Measurements from ENCODE around the gene DAB2IP. TPM values are rescaled to one million over a fixed set of nuclear protein-coding genes. Genes with fewer than 3 reads are reported as not detected.

Gene DAB2IP
- total and polyA plus RNA-seq, 2 experiments from 2014 or later = 8.9 to 42.8 TPM

DNA sequence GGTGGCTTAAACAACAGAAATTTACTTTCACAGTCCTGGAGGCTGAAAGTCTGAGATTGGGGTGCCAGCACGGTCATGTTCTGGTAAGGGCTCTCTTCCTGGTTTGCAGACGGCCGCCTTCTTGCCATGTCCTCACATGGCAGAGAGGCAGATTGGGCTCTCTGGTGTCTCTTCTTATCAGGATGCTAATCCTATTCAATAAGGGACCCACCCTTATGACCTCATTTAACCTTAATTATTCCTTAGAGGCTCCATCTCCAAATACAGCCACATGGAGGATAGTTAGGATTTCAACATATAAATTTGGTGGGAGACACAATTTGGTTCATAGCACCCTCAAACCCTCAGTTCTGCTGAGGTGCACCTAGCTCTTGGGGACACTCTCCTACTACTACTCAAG lies 180.4 kb downstream of the DAB2IP start:
- no peaks in the 10 kb centered on the region for H3K9me3 Mint-ChIP-seq
- no peak overlapping the region for H3K27ac Mint-ChIP-seq
- Histone ChIP-seq H3F3A (replicated peaks; ENCODE audit: low read depth) (no peaks in the 10 kb centered on the region), H2AFZ (no peak overlapping the region), H3K27me3 (ENCODE audit: insufficient read depth) (no peaks in the 10 kb centered on the region), H3K36me3 (ENCODE audit: insufficient read depth) (no peaks in the 10 kb centered on the region), H3K9me2 (ENCODE audit: insufficient read depth) (no peaks in the 10 kb centered on the region), H3K79me2 (replicated peaks; ENCODE audit: insufficient read depth) (no peaks in the 10 kb centered on the region), H4K20me1 (replicated peaks; ENCODE audit: insufficient read depth) (no peaks in the 10 kb centered on the region), H3K4me1 (ENCODE audit: insufficient read depth) (no peaks in the 10 kb centered on the region), H3K27ac (ENCODE audit: low read depth) (no peak overlapping the region), H3K4me2 (no peak overlapping the region), H3K4me3 (no peak overlapping the region)
- H3K27me3 Mint-ChIP-seq (ENCODE audit: insufficient read depth, low read depth, poor library complexity) = peaks cover 5% of the 10 kb centered on the region
- TF ChIP-seq, protein P1, sequence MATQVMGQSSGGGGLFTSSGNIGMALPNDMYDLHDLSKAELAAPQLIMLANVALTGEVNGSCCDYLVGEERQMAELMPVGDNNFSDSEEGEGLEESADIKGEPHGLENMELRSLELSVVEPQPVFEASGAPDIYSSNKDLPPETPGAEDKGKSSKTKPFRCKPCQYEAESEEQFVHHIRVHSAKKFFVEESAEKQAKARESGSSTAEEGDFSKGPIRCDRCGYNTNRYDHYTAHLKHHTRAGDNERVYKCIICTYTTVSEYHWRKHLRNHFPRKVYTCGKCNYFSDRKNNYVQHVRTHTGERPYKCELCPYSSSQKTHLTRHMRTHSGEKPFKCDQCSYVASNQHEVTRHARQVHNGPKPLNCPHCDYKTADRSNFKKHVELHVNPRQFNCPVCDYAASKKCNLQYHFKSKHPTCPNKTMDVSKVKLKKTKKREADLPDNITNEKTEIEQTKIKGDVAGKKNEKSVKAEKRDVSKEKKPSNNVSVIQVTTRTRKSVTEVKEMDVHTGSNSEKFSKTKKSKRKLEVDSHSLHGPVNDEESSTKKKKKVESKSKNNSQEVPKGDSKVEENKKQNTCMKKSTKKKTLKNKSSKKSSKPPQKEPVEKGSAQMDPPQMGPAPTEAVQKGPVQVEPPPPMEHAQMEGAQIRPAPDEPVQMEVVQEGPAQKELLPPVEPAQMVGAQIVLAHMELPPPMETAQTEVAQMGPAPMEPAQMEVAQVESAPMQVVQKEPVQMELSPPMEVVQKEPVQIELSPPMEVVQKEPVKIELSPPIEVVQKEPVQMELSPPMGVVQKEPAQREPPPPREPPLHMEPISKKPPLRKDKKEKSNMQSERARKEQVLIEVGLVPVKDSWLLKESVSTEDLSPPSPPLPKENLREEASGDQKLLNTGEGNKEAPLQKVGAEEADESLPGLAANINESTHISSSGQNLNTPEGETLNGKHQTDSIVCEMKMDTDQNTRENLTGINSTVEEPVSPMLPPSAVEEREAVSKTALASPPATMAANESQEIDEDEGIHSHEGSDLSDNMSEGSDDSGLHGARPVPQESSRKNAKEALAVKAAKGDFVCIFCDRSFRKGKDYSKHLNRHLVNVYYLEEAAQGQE (IDR thresholded peaks at IDR 0.05; ENCODE audit: unreplicated experiment) = no peak
- TF ChIP-seq, protein P2, sequence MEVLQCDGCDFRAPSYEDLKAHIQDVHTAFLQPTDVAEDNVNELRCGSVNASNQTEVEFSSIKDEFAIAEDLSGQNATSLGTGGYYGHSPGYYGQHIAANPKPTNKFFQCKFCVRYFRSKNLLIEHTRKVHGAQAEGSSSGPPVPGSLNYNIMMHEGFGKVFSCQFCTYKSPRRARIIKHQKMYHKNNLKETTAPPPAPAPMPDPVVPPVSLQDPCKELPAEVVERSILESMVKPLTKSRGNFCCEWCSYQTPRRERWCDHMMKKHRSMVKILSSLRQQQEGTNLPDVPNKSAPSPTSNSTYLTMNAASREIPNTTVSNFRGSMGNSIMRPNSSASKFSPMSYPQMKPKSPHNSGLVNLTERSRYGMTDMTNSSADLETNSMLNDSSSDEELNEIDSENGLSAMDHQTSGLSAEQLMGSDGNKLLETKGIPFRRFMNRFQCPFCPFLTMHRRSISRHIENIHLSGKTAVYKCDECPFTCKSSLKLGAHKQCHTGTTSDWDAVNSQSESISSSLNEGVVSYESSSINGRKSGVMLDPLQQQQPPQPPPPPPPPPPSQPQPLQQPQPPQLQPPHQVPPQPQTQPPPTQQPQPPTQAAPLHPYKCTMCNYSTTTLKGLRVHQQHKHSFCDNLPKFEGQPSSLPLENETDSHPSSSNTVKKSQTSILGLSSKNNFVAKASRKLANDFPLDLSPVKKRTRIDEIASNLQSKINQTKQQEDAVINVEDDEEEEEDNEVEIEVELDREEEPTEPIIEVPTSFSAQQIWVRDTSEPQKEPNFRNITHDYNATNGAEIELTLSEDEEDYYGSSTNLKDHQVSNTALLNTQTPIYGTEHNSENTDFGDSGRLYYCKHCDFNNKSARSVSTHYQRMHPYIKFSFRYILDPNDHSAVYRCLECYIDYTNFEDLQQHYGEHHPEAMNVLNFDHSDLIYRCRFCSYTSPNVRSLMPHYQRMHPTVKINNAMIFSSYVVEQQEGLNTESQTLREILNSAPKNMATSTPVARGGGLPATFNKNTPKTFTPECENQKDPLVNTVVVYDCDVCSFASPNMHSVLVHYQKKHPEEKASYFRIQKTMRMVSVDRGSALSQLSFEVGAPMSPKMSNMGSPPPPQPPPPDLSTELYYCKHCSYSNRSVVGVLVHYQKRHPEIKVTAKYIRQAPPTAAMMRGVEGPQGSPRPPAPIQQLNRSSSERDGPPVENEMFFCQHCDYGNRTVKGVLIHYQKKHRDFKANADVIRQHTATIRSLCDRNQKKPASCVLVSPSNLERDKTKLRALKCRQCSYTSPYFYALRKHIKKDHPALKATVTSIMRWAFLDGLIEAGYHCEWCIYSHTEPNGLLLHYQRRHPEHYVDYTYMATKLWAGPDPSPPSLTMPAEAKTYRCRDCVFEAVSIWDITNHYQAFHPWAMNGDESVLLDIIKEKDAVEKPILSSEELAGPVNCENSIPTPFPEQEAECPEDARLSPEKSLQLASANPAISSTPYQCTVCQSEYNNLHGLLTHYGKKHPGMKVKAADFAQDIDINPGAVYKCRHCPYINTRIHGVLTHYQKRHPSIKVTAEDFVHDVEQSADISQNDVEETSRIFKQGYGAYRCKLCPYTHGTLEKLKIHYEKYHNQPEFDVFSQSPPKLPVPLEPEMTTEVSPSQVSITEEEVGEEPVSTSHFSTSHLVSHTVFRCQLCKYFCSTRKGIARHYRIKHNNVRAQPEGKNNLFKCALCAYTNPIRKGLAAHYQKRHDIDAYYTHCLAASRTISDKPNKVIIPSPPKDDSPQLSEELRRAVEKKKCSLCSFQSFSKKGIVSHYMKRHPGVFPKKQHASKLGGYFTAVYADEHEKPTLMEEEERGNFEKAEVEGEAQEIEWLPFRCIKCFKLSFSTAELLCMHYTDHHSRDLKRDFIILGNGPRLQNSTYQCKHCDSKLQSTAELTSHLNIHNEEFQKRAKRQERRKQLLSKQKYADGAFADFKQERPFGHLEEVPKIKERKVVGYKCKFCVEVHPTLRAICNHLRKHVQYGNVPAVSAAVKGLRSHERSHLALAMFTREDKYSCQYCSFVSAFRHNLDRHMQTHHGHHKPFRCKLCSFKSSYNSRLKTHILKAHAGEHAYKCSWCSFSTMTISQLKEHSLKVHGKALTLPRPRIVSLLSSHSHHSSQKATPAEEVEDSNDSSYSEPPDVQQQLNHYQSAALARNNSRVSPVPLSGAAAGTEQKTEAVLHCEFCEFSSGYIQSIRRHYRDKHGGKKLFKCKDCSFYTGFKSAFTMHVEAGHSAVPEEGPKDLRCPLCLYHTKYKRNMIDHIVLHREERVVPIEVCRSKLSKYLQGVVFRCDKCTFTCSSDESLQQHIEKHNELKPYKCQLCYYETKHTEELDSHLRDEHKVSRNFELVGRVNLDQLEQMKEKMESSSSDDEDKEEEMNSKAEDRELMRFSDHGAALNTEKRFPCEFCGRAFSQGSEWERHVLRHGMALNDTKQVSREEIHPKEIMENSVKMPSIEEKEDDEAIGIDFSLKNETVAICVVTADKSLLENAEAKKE (CRISPR knock-in tag; IDR thresholded peaks at IDR 0.05) = no peak
- TF ChIP-seq POLR2AphosphoS5 (IDR thresholded peaks at IDR 0.05; ENCODE audit: low read depth) (no peak), JUNB (IDR thresholded peaks at IDR 0.05; ENCODE audit: unreplicated experiment) (no peak), ZNF114 (CRISPR knock-in tag; IDR thresholded peaks at IDR 0.05) (no peak), ZNF331 (CRISPR knock-in tag; IDR thresholded peaks at IDR 0.05; ENCODE audit: low read depth) (no peak), EZH2 (IDR thresholded peaks at IDR 0.05; ENCODE audit: low read depth, unreplicated experiment) (no peak), STAT1 (IDR thresholded peaks at IDR 0.05; ENCODE audit: unreplicated experiment) (no peak), NANOG (IDR thresholded peaks at IDR 0.05; ENCODE audit: borderline replicate concordance) (no peak), EZH2phosphoT487 (IDR thresholded peaks at IDR 0.05; ENCODE audit: unreplicated experiment) (no peak), CREB1 (CRISPR knock-in tag; IDR thresholded peaks at IDR 0.05; ENCODE audit: low read depth) (no peak)
- TF ChIP-seq, protein P3, sequence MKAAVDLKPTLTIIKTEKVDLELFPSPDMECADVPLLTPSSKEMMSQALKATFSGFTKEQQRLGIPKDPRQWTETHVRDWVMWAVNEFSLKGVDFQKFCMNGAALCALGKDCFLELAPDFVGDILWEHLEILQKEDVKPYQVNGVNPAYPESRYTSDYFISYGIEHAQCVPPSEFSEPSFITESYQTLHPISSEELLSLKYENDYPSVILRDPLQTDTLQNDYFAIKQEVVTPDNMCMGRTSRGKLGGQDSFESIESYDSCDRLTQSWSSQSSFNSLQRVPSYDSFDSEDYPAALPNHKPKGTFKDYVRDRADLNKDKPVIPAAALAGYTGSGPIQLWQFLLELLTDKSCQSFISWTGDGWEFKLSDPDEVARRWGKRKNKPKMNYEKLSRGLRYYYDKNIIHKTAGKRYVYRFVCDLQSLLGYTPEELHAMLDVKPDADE (IDR thresholded peaks at IDR 0.05) = no peak
- TF ChIP-seq, protein P4, sequence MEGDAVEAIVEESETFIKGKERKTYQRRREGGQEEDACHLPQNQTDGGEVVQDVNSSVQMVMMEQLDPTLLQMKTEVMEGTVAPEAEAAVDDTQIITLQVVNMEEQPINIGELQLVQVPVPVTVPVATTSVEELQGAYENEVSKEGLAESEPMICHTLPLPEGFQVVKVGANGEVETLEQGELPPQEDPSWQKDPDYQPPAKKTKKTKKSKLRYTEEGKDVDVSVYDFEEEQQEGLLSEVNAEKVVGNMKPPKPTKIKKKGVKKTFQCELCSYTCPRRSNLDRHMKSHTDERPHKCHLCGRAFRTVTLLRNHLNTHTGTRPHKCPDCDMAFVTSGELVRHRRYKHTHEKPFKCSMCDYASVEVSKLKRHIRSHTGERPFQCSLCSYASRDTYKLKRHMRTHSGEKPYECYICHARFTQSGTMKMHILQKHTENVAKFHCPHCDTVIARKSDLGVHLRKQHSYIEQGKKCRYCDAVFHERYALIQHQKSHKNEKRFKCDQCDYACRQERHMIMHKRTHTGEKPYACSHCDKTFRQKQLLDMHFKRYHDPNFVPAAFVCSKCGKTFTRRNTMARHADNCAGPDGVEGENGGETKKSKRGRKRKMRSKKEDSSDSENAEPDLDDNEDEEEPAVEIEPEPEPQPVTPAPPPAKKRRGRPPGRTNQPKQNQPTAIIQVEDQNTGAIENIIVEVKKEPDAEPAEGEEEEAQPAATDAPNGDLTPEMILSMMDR (conservative IDR thresholded peaks at IDR 0.05; ENCODE audit: low read depth in 2 of 2) = no peak
- no peaks in the 10 kb centered on the region for H3K4me1 Mint-ChIP-seq
- ATAC-seq (no peak), DNase-seq (ENCODE audit: low spot score) (no peak)
- H3K36me3 Mint-ChIP-seq (ENCODE audit: low read depth) = no peaks in the 10 kb centered on the region
- H3K4me3 Mint-ChIP-seq = no peak overlapping the region

Data from GM23338 (cell line).